SK-N-MC (cell line): ENCODE data around the gene GLI3.

Experiments used
- EZH2 ChIP-seq: fragments of 200-600 bp; sonication (generic); IDR thresholded peaks from one replicate; pipeline ENCODE4 v1.6.1; 2017; ENCODE audit warnings: antibody characterized with exemption
- FOXP2 ChIP-seq: optimal IDR thresholded peaks from 2 replicates; pipeline ENCODE3; 2011; ENCODE audit warnings: mild to moderate bottlenecking, moderate library complexity; ENCODE audit not compliant: insufficient read depth; ENCODE audit errors: extremely low read length, control extremely low read depth
- POLR2AphosphoS5 ChIP-seq: IDR thresholded peaks from 2 replicates; pipeline ENCODE4 v1.6.1; 2012; ENCODE audit warnings: mild to moderate bottlenecking, low read depth, low read length, borderline replicate concordance

DNA sequence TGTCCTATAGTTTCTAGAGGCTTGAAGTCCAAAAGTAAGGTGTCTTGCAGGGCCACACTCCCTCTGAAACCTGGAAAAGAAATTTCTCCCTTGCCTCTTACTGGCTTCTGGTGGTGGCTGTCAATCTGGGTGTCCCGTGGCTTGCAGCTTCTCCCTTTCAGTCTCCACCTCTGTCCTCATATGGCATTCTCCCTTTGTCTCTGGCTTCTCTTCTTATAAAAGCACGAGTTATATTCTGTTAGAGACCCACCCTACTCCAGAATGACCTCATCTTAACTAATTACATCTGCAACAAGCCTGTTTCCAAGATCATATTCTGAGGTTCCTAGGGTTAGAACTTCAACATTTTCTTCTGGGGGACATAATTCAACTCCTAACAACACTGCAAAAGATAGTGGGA lies 3.4 kb upstream of the GLI3 start:
- TF ChIP-seq EZH2 (no peak), POLR2AphosphoS5 (no peak), FOXP2 (no peak)
